ENCODE results near the gene IRAK2. TPM values are rescaled to one million over a fixed set of nuclear protein-coding genes. Genes with fewer than 3 reads are reported as not detected.

IRAK2 gene
- total and polyA plus RNA-seq, 2 of the 8 experiments (the other 6 are each of a cell fraction or from before 2014, with no cell fraction given) = 1.5 TPM

DNA sequence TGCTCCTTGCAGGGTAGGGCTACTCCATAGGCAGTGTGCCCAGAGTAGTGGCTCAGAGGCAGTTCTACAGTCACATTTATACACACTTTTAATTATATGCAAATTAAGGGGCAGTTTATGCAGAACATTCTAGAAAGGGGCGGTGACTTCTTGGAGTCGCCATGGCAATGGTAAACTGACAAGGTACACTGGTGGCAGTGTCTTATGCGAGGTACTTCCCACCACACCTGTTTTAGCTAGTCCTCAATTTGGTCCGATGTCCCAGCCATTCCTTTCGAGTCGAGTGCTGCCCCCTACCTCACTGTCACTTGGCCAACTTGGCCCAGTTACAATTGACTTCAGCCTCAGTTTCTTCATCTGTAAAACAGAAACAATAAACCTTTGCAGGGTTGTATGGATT is 3.8 kb upstream of the IRAK2 start:
- CTCF ChIA-PET (ENCODE audit: partially characterized antibody) = interaction anchor here (0.6 to 1.9 kb wide), 9 partner anchors 12 to 132 kb away, joined by 3 to 6 read pairs (median 4); partner anchors contain the start of gene VHL
- no peak for DNase-seq (ENCODE audit: low read depth in 1 of 2, low spot score in 2 of 2)
- TF ChIP-seq TCF12 (IDR thresholded peaks at IDR 0.05; ENCODE audit: low read depth, low read length) (0 out of 2 replicates have a peak, but pooled peaks have one; percentile 46), JUND (IDR thresholded peaks at IDR 0.05; ENCODE audit: low read length) (no peak), ATF2 (IDR thresholded peaks at IDR 0.05; ENCODE audit: low read length) (no peak), JUN (IDR thresholded peaks at IDR 0.05; ENCODE audit: low read depth, low read length) (no peak), RAD21 (IDR thresholded peaks at IDR 0.05 in 1 of 2, conservative IDR thresholded peaks at IDR 0.05 in 1 of 2; ENCODE audit: low read depth in 2 of 2, low read length in 2 of 2) (0 out of 4 replicates have a peak, but pooled peaks of 1 of the 2 experiments have one; percentile 13), SIRT6 (IDR thresholded peaks at IDR 0.05; ENCODE audit: low read length) (no peak), TAF1 (IDR thresholded peaks at IDR 0.05; ENCODE audit: low read depth, low read length) (no peak), CHD2 (IDR thresholded peaks at IDR 0.05; ENCODE audit: low read length) (no peak), SP2 (IDR thresholded peaks at IDR 0.05; ENCODE audit: low read length) (no peak), RBBP5 (IDR thresholded peaks at IDR 0.05; ENCODE audit: borderline replicate concordance, low read depth, low read length) (no peak)

More for the DNA sequence above, 3.8 kb upstream of the IRAK2 start:
- Histone ChIP-seq H3K23me2 (ENCODE audit: low read depth, low read length) (peaks cover 6% of the 10 kb centered on the region; the same call in 1 of the 2 replicates), H4K5ac (ENCODE audit: insufficient read length, low read depth, low read length) (no peak overlapping the region), H3K56ac (replicated peaks; ENCODE audit: insufficient read length, low read depth, low read length) (no peak overlapping the region), H3K27me3 (replicated peaks in 1 of 4; ENCODE audit: control insufficient read depth in 3 of 4, extremely low read depth in 1 of 4, insufficient read depth in 3 of 4, low read length in 3 of 4) (no peaks in the 10 kb centered on the region), H3K36me3 (ENCODE audit: control insufficient read depth in 2 of 4, insufficient read depth in 4 of 4, low read length in 3 of 4) (no peaks in the 10 kb centered on the region), H3K23ac (ENCODE audit: insufficient read length) (no peak overlapping the region), H2BK120ac (replicated peaks; ENCODE audit: low read depth, low read length) (no peak overlapping the region), H2BK20ac (ENCODE audit: low read length) (no peak overlapping the region), H2AFZ (ENCODE audit: low read length) (no peak overlapping the region), H4K20me1 (replicated peaks in 1 of 2; ENCODE audit: control insufficient read depth in 1 of 2, insufficient read depth in 2 of 2, low read length in 2 of 2) (no peaks in the 10 kb centered on the region), H3K4me1 (replicated peaks in 1 of 4; ENCODE audit: control insufficient read depth in 3 of 4, insufficient read depth in 4 of 4, low read length in 3 of 4) (no peaks in the 10 kb centered on the region), H4K8ac (ENCODE audit: extremely low read depth, insufficient read depth, low read length) (no peak overlapping the region), H3K27ac (ENCODE audit: low read depth, low read length) (no peak overlapping the region), H2AK5ac (ENCODE audit: low read depth, low read length) (no peak overlapping the region), H2BK15ac (ENCODE audit: low read length) (no peak overlapping the region), H3K4ac (replicated peaks; ENCODE audit: insufficient read length, low read depth, low read length) (no peak overlapping the region), H3K14ac (ENCODE audit: insufficient read length) (no peak overlapping the region), H3K9me3 (ENCODE audit: insufficient read depth in 2 of 2, low read depth in 1 of 2, low read length in 1 of 2) (no peaks in the 10 kb centered on the region), H3K79me1 (ENCODE audit: low read depth, low read length) (no peaks in the 10 kb centered on the region), H2BK5ac (ENCODE audit: low read depth, low read length) (no peak overlapping the region), H3K4me2 (ENCODE audit: insufficient read depth in 1 of 2, low read depth in 2 of 2, low read length in 2 of 2) (no peak overlapping the region), H3K18ac (ENCODE audit: extremely low read depth, low read length) (no peak overlapping the region), H2BK12ac (ENCODE audit: low read depth, low read length) (no peak overlapping the region), H3K4me3 (ENCODE audit: extremely low read depth in 1 of 4, insufficient read depth in 2 of 4, low read depth in 3 of 4, low read length in 4 of 4) (no peak overlapping the region), H4K91ac (replicated peaks; ENCODE audit: insufficient read length, low read length) (no peak overlapping the region), H3K79me2 (ENCODE audit: control insufficient read depth in 1 of 2, insufficient read depth in 2 of 2, low read length in 2 of 2) (no peaks in the 10 kb centered on the region), H3K9ac (replicated peaks in 1 of 4; ENCODE audit: extremely low read depth in 1 of 4, low read depth in 3 of 4, low read length in 3 of 4) (no peak overlapping the region)
- FAIRE-seq = no peak
- 69% methylated on average over 6 of the region's 6 CpGs; no CpG with 5 or more reads in 1 of the 2 experiments for WGBS, 2 experiments (ENCODE audit: extremely low coverage in 1 of 2, insufficient coverage in 1 of 2, insufficient read length in 1 of 2, insufficient replicate concordance in 2 of 2, low coverage in 1 of 2, low lambda C conversion rate in 2 of 2, missing lambda C conversion rate in 1 of 2)
- POLR2A ChIA-PET (ENCODE audit: partially characterized antibody) = interaction anchor here (0.9 to 2.0 kb wide), 3 partner anchors 10 to 36 kb away, joined by 3 to 8 read pairs (median 3); partner anchors contain the start of gene VHL

Data from H1 (cell line).